HepG2 (cell line): Measurements from ENCODE around the gene TAF8. TPM values are rescaled to one million over a fixed set of nuclear protein-coding genes. Genes with fewer than 3 reads are reported as not detected.

Experiments
- AFF4 ChIP-seq: sonication (generic); formaldehyde crosslinking; IDR thresholded peaks from 2 replicates; pipeline ENCODE4 v1.4.0; 2020; ENCODE audit warnings: missing genetic modification reagents
- BHLHE40 ChIP-seq: IDR thresholded peaks from 2 replicates; pipeline ENCODE4 v1.6.1; 2011; ENCODE audit warnings: low read length, improper control_type of control experiment
- GATAD2A ChIP-seq: IDR thresholded peaks from 2 replicates; pipeline ENCODE4 v1.6.1; 2016
- IRF2 ChIP-seq: IDR thresholded peaks from 2 replicates; pipeline ENCODE4 v1.6.1; 2018; ENCODE audit warnings: missing genetic modification reagents, missing compliant biosample characterization
- NFATC3 ChIP-seq: sonication (generic); formaldehyde crosslinking; IDR thresholded peaks from 2 replicates; pipeline ENCODE4 v1.5.1; 2020; ENCODE audit warnings: mild to moderate bottlenecking, missing genetic modification reagents
- NR2F1 ChIP-seq, 2 experiments: fragments of 450-650 bp in 1 of 2; formaldehyde crosslinking in 1 of 2; IDR thresholded peaks; 2 replicates each; pipeline versions ENCODE4 v1.5.0 to v1.6.1; 2016 to 2020; ENCODE audit warnings: mild to moderate bottlenecking in 1 of 2, missing compliant biosample characterization in 1 of 2, missing genetic modification reagents in 1 of 2, moderate library complexity in 1 of 2
- NR2F2 ChIP-seq: IDR thresholded peaks from 2 replicates; pipeline ENCODE4 v1.6.1; 2012; ENCODE audit warnings: low read depth, inconsistent platforms, borderline replicate concordance
- RARA ChIP-seq: IDR thresholded peaks from 2 replicates; pipeline ENCODE4 v1.6.1; 2016; ENCODE audit warnings: missing genetic modification reagents, missing compliant biosample characterization
- SOX6 ChIP-seq, 2 experiments: fragments of 450-650 bp in 1 of 2; sonication (generic) in 1 of 2; formaldehyde crosslinking in 1 of 2; IDR thresholded peaks; 2 replicates each; pipeline versions ENCODE4 v1.4.0 to v1.6.1; 2017 to 2020; ENCODE audit warnings: antibody characterized with exemption in 1 of 2, mild to moderate bottlenecking in 1 of 2, missing genetic modification reagents in 1 of 2
- TFDP1 ChIP-seq: IDR thresholded peaks from 2 replicates; pipeline ENCODE4 v1.6.1; 2016; ENCODE audit warnings: missing compliant biosample characterization, missing genetic modification reagents, borderline replicate concordance
- ZNF83 ChIP-seq: sonication (generic); formaldehyde crosslinking; IDR thresholded peaks from 2 replicates; pipeline ENCODE4 v1.4.0; 2020; ENCODE audit warnings: missing genetic modification reagents, mild to moderate bottlenecking, borderline replicate concordance
- polyA plus RNA-seq, 8 experiments: library from polyadenylated mRNA; depleted of rRNA in 3 of 8; stranded (reverse) in 7 of 8; unstranded in 1 of 8; fragments of >200 nt; fragmentation: Illumina TruSeq in 4 of 8; extraction: Trizol in 4 of 8; gene quantifications; 2 replicates each; pipeline versions ENCODE4 v1.2.1 to v1.2.3, GENCODE V29; 2011 to 2016; ENCODE audit warnings: low read depth in 4 of 8, missing spikeins in 1 of 8, mixed read lengths in 1 of 8; ENCODE audit not compliant: insufficient read depth in 1 of 8
- total RNA-seq, 5 experiments: library from RNA; depleted of rRNA; stranded (reverse); fragments of >200 nt; fragmentation: Illumina TruSeq; extraction: Trizol; gene quantifications; 2 replicates each; pipeline ENCODE4 v1.2.3, GENCODE V29; 2016; ENCODE audit warnings: low read depth in 1 of 5
- TF ChIP-seq, protein P1 (sequence below): sonication (generic); formaldehyde crosslinking; IDR thresholded peaks from 2 replicates; pipeline ENCODE4 v1.4.0; 2020; ENCODE audit warnings: missing genetic modification reagents, borderline replicate concordance
- TF ChIP-seq, protein P2 (sequence below), 2 experiments: sonication (generic) in 1 of 2; formaldehyde crosslinking in 1 of 2; IDR thresholded peaks; 2 replicates each; pipeline versions ENCODE4 v1.4.0 to v1.6.1; 2018 to 2020; ENCODE audit warnings: missing genetic modification reagents in 2 of 2, borderline replicate concordance in 1 of 2, low read depth in 1 of 2, mild to moderate bottlenecking in 1 of 2, missing biosample characterization in 1 of 2
- TF ChIP-seq, protein P3 (sequence below): sonication (generic); formaldehyde crosslinking; IDR thresholded peaks from 2 replicates; pipeline ENCODE4 v1.4.0; 2020; ENCODE audit warnings: missing genetic modification reagents

The TAF8 gene
- total and polyA plus RNA-seq, 2 of the 13 experiments (the other 11 are each of a cell fraction or from before 2014, with no cell fraction given), result 25.2 to 25.8 TPM

- TF ChIP-seq, protein P1, sequence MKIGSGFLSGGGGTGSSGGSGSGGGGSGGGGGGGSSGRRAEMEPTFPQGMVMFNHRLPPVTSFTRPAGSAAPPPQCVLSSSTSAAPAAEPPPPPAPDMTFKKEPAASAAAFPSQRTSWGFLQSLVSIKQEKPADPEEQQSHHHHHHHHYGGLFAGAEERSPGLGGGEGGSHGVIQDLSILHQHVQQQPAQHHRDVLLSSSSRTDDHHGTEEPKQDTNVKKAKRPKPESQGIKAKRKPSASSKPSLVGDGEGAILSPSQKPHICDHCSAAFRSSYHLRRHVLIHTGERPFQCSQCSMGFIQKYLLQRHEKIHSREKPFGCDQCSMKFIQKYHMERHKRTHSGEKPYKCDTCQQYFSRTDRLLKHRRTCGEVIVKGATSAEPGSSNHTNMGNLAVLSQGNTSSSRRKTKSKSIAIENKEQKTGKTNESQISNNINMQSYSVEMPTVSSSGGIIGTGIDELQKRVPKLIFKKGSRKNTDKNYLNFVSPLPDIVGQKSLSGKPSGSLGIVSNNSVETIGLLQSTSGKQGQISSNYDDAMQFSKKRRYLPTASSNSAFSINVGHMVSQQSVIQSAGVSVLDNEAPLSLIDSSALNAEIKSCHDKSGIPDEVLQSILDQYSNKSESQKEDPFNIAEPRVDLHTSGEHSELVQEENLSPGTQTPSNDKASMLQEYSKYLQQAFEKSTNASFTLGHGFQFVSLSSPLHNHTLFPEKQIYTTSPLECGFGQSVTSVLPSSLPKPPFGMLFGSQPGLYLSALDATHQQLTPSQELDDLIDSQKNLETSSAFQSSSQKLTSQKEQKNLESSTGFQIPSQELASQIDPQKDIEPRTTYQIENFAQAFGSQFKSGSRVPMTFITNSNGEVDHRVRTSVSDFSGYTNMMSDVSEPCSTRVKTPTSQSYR (CRISPR knock-in tag), result no peak
- TF ChIP-seq, protein P2, sequence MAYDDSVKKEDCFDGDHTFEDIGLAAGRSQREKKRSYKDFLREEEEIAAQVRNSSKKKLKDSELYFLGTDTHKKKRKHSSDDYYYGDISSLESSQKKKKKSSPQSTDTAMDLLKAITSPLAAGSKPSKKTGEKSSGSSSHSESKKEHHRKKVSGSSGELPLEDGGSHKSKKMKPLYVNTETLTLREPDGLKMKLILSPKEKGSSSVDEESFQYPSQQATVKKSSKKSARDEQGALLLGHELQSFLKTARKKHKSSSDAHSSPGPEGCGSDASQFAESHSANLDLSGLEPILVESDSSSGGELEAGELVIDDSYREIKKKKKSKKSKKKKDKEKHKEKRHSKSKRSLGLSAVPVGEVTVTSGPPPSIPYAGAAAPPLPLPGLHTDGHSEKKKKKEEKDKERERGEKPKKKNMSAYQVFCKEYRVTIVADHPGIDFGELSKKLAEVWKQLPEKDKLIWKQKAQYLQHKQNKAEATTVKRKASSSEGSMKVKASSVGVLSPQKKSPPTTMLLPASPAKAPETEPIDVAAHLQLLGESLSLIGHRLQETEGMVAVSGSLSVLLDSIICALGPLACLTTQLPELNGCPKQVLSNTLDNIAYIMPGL (CRISPR knock-in tag; IDR thresholded peaks at IDR 0.05; ENCODE audit: borderline replicate concordance in 1 of 2, low read depth in 1 of 2), result peak; percentile 40 to 68; a peak in 1 of 4 replicates
- peak; percentile 66 to 82; a peak in 3 of 4 replicates for TF ChIP-seq NR2F1 (CRISPR knock-in tag; IDR thresholded peaks at IDR 0.05)
- TF ChIP-seq SOX6 (IDR thresholded peaks at IDR 0.05), result no peak
- peak; percentile 29; the same call in 1 of the 2 replicates for TF ChIP-seq SOX6 (CRISPR knock-in tag; IDR thresholded peaks at IDR 0.05)
- TF ChIP-seq IRF2 (CRISPR knock-in tag), result 0 out of 2 replicates have a peak, but pooled peaks have one; percentile 25
- TF ChIP-seq, protein P3, sequence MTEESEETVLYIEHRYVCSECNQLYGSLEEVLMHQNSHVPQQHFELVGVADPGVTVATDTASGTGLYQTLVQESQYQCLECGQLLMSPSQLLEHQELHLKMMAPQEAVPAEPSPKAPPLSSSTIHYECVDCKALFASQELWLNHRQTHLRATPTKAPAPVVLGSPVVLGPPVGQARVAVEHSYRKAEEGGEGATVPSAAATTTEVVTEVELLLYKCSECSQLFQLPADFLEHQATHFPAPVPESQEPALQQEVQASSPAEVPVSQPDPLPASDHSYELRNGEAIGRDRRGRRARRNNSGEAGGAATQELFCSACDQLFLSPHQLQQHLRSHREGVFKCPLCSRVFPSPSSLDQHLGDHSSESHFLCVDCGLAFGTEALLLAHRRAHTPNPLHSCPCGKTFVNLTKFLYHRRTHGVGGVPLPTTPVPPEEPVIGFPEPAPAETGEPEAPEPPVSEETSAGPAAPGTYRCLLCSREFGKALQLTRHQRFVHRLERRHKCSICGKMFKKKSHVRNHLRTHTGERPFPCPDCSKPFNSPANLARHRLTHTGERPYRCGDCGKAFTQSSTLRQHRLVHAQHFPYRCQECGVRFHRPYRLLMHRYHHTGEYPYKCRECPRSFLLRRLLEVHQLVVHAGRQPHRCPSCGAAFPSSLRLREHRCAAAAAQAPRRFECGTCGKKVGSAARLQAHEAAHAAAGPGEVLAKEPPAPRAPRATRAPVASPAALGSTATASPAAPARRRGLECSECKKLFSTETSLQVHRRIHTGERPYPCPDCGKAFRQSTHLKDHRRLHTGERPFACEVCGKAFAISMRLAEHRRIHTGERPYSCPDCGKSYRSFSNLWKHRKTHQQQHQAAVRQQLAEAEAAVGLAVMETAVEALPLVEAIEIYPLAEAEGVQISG (CRISPR knock-in tag), result peak; percentile 87
- no peak for TF ChIP-seq AFF4 (CRISPR knock-in tag)
- peak; percentile 93 for TF ChIP-seq BHLHE40
- TF ChIP-seq ZNF83 (CRISPR knock-in tag), result no peak
- peak; percentile 39; the same call in 1 of the 2 replicates for TF ChIP-seq TFDP1 (CRISPR knock-in tag)
- TF ChIP-seq NFATC3 (CRISPR knock-in tag), result 0 out of 2 replicates have a peak, but pooled peaks have one; percentile 47
- TF ChIP-seq GATAD2A, result peak; percentile 43; the same call in 1 of the 2 replicates
- peak; percentile 73 for TF ChIP-seq RARA (CRISPR knock-in tag)
- TF ChIP-seq NR2F2, result peak; percentile 61; the same call in 1 of the 2 replicates
Observed at GRCh38 chr6:42095776-42096541, 45.6 kb downstream of the TAF8 start (continued).
